PC-9 (cell line): ENCODE measurements around the gene STK32A. TPM values are rescaled to one million over a fixed set of nuclear protein-coding genes. Genes with fewer than 3 reads are reported as not detected.

Experiments
- BruUV-seq: library from RNA; stranded (reverse); fragments of 400-500 nt; replicated peaks from 2 replicates; lab custom pipeline; 2021; lab: Mats Ljungman, UMichigan
- CTCF ChIA-PET: fragments of 300-600 bp; sonication (Branson Sonifier 250); formaldehyde crosslinking; loops from one replicate; lab custom pipeline; 2022; ENCODE audit warnings: antibody characterized with exemption; lab: Charles Lee
- POLR2A ChIA-PET: fragments of 300-600 bp; sonication (Branson Sonifier 250); formaldehyde crosslinking; loops from one replicate; lab custom pipeline; 2022; ENCODE audit warnings: antibody characterized with exemption; ENCODE audit not compliant: unreplicated experiment; lab: Charles Lee
- DNase-seq, 2 experiments: peaks; one replicate each; pipeline versions ENCODE4 v3.0.0 to v3.0.0-alpha.2; 2015 to 2022; ENCODE audit warnings: mixed read lengths in 1 of 2
- H2AFZ ChIP-seq: fragments of 200-600 bp; sonication (generic); 2 replicates; pipeline ENCODE4 v1.8.1; 2017; ENCODE audit warnings: antibody characterized with exemption
- H3F3A ChIP-seq: fragments of 200-600 bp; sonication (generic); 2 replicates; pipeline ENCODE4 v1.8.1; 2017; ENCODE audit warnings: antibody characterized with exemption, mild to moderate bottlenecking, low read depth; ENCODE audit not compliant: insufficient read depth
- H3K27ac ChIP-seq: fragments of 200-600 bp; sonication (generic); 2 replicates; pipeline ENCODE4 v1.6.1; 2016; ENCODE audit warnings: mixed run types
- H3K27me3 ChIP-seq: fragments of 200-600 bp; sonication (generic); 2 replicates; pipeline ENCODE4 v1.6.1; 2016; ENCODE audit warnings: low read depth, mixed run types; ENCODE audit not compliant: insufficient read depth
- H3K36me3 ChIP-seq: fragments of 200-600 bp; sonication (generic); 2 replicates; pipeline ENCODE4 v1.6.1; 2016; ENCODE audit warnings: low read depth, mixed run types
- H3K4me1 ChIP-seq: fragments of 200-600 bp; sonication (generic); replicated peaks from 2 replicates; pipeline ENCODE4 v1.6.1; 2016; ENCODE audit warnings: mixed run types; ENCODE audit not compliant: insufficient read depth
- H3K4me2 ChIP-seq: fragments of 200-600 bp; sonication (generic); 2 replicates; pipeline ENCODE4 v1.6.1; 2017; ENCODE audit warnings: mixed run types
- H3K4me3 ChIP-seq: fragments of 200-600 bp; sonication (generic); 2 replicates; pipeline ENCODE4 v1.6.1; 2016; ENCODE audit warnings: mixed run types
- H3K79me2 ChIP-seq: fragments of 200-600 bp; sonication (generic); 2 replicates; pipeline ENCODE4 v1.6.1; 2017; ENCODE audit warnings: low read depth, mixed run types
- H3K9me2 ChIP-seq: fragments of 200-600 bp; sonication (generic); 2 replicates; pipeline ENCODE4 v1.8.1; 2017; ENCODE audit warnings: mild to moderate bottlenecking; ENCODE audit not compliant: insufficient read depth
- H3K9me3 ChIP-seq: fragments of 200-600 bp; sonication (generic); 2 replicates; pipeline ENCODE4 v1.8.1; 2016; ENCODE audit warnings: low read depth; ENCODE audit not compliant: insufficient read depth
- H4K20me1 ChIP-seq: fragments of 200-600 bp; sonication (generic); 2 replicates; pipeline ENCODE4 v1.8.1; 2017; ENCODE audit not compliant: insufficient read depth
- EZH2 ChIP-seq: fragments of 200-600 bp; sonication (generic); IDR thresholded peaks from 2 replicates; pipeline ENCODE4 v1.8.0; 2017; ENCODE audit warnings: antibody characterized with exemption, low read depth
- intact Hi-C: fragments of 100-400 bp; cut with micrococcal nuclease; formaldehyde crosslinking; loops from one replicate; pipeline ENCODE4 v1.10.0; 2022; ENCODE audit not compliant: unreplicated experiment
- total RNA-seq: library from RNA; stranded (reverse); gene quantifications from 2 replicates; pipeline ENCODE4 v1.2.3, GENCODE V29; 2021
- TF ChIP-seq, protein P1 (sequence below): fragments of 200-600 bp; sonication (generic); conservative IDR thresholded peaks from 2 replicates; pipeline ENCODE4 v1.6.1; 2017; ENCODE audit warnings: mixed run types, antibody characterized with exemption, mild to moderate bottlenecking, moderate library complexity

The STK32A gene
- total RNA-seq, 1 experiment from 2014 or later, result not detected

DNA sequence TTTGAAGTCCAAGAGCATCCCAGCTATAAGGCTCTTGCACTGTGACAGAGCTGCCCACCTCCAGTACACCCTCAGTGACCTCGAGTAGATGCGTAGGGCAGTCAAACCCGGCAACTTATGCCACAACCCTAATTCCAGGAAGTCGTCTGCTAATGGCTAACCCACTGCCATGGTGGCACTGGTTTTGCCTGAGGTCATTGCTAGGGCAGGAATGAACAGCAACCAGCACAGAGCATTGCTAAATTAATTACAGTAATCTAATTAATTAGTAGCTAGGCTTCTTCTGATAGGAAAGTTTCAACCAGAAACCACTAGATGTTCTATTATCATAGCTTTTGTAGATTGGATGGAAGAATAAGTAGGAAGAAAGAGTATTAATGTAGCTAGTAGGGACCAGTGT lies 152.3 kb downstream of the STK32A start:
- H3K79me2 ChIP-seq, result no peaks in the 10 kb centered on the region
- no peaks in the 10 kb centered on the region for H3K9me3 ChIP-seq
- no peaks in the 10 kb centered on the region for H3K9me2 ChIP-seq
- CTCF ChIA-PET, result no interaction called here
- H3K4me1 ChIP-seq, result no peaks in the 10 kb centered on the region
- no peak for DNase-seq
- H2AFZ ChIP-seq, result no peak overlapping the region
- TF ChIP-seq, protein P1, sequence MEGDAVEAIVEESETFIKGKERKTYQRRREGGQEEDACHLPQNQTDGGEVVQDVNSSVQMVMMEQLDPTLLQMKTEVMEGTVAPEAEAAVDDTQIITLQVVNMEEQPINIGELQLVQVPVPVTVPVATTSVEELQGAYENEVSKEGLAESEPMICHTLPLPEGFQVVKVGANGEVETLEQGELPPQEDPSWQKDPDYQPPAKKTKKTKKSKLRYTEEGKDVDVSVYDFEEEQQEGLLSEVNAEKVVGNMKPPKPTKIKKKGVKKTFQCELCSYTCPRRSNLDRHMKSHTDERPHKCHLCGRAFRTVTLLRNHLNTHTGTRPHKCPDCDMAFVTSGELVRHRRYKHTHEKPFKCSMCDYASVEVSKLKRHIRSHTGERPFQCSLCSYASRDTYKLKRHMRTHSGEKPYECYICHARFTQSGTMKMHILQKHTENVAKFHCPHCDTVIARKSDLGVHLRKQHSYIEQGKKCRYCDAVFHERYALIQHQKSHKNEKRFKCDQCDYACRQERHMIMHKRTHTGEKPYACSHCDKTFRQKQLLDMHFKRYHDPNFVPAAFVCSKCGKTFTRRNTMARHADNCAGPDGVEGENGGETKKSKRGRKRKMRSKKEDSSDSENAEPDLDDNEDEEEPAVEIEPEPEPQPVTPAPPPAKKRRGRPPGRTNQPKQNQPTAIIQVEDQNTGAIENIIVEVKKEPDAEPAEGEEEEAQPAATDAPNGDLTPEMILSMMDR, result no peak
- no peak for TF ChIP-seq EZH2
- POLR2A ChIA-PET, result no interaction called here
- BruUV-seq, result no TSS peak
- no peaks in the 10 kb centered on the region for H3F3A ChIP-seq
- no peaks in the 10 kb centered on the region for H4K20me1 ChIP-seq
- no peak overlapping the region for H3K4me2 ChIP-seq
- no peak overlapping the region for H3K27ac ChIP-seq
- intact Hi-C loops, result no loop called here
- H3K4me3 ChIP-seq, result no peak overlapping the region
- no peaks in the 10 kb centered on the region for H3K36me3 ChIP-seq
- peaks cover 6% of the 10 kb centered on the region; the same call in 1 of the 2 replicates for H3K27me3 ChIP-seq

DNA sequence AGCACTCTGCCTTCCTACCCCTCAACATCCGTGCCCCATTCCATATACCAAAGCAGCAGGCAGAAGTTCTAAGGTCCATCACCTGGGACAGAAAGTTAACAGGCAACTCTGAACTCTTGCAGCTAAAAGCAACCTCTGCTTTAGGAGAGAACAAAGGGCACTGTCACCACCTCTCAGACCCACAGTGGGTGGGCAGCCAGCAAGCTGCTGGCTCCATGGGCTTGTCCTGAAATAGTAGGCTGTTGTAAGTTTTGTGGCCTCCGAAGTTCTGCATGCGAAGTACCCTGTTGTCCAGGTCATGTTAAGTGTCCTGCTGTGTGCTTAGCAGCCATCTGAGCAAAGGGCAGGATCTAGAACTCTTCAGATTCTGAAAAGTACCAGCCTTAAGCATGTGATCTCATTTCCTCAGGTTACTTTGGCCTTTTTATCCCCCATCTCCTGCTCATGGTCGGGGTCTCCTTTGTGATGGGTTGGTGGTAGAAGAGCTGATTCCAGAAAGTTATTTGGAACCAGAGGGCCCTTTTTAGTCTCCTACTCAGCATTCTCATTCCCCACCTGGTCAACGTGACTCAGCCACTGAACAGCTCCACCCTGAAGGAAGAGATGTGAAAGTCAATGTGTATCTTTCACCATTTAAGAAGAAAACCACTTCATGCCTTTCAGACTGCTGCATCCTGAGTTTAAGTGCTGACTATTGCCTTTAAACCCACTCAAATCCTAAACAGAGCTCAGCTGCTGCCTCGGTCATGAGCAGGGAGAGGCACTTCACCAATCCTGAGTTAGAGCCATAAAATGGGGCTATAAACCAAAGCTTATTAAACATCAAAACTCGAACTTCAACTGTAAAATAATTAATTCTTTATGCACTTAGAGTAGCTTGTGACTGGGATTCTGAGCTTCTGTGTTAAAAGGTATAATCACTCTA lies 153.6 kb downstream of the STK32A start:
- Histone ChIP-seq H2AFZ (no peak overlapping the region), H3K4me3 (no peak overlapping the region), H3K9me3 (no peaks in the 10 kb centered on the region), H3K79me2 (no peaks in the 10 kb centered on the region), H3K4me2 (no peak overlapping the region), H3K36me3 (no peaks in the 10 kb centered on the region), H3K9me2 (no peaks in the 10 kb centered on the region), H3K27ac (no peak overlapping the region), H3K27me3 (peaks cover 6% of the 10 kb centered on the region; the same call in 1 of the 2 replicates), H4K20me1 (no peaks in the 10 kb centered on the region), H3F3A (no peaks in the 10 kb centered on the region), H3K4me1 (no peaks in the 10 kb centered on the region)
- ChIA-PET CTCF (no interaction called here), POLR2A (no interaction called here)
- no peak for TF ChIP-seq EZH2
- TF ChIP-seq, protein P1, result no peak
- intact Hi-C loops, result no loop called here
- no TSS peak for BruUV-seq
- no peak for DNase-seq

DNA sequence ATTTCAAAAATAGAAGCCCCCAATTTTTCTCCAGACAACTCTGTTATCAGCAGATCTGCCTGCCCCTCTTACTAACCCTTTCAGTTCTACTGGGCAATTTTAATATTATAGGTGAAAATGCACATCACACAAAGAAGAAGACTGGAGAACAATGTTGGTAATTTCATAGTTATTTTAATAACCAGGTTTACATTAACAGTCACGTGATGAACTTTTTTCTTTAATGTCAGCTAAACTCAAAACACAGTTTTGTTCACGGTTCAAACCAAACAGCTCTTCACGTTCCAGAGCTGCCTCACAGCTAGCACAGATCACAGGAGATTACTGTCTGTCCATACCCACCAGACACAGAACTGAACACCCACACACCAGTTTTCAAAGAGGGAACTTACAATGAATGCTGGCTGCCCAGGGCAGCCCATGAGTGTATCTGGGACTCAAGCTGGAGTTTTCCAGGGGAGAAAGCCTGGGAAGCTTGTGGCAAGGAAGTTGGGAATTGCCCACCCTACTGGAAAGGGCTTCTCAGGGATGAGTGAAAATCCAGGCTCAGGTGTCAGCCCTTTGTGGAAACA lies 155.9 kb downstream of the STK32A start:
- POLR2A ChIA-PET, result interaction anchor here (0.5 kb wide), 1 partner anchor 11 kb away, joined by 5 read pairs; no protein-coding TSS in a partner anchor
- intact Hi-C loops, result loop anchor here (10.0 kb wide), 1 partner anchor 184 kb away; no protein-coding TSS in a partner anchor

More for the DNA sequence above, 155.9 kb downstream of the STK32A start:
- no peaks in the 10 kb centered on the region for H3K4me1 ChIP-seq
- no peaks in the 10 kb centered on the region for H3K9me3 ChIP-seq
- 0 out of 2 replicates have a peak, but pooled peaks cover 4% of the 10 kb centered on the region for H3K9me2 ChIP-seq
- no peak overlapping the region for H3K4me2 ChIP-seq
- H3K36me3 ChIP-seq, result no peaks in the 10 kb centered on the region
- CTCF ChIA-PET, result interaction anchor here (0.6 kb wide), 1 partner anchor 169 kb away, joined by 3 read pairs; no protein-coding TSS in a partner anchor
- H3K27me3 ChIP-seq, result peaks cover 12% of the 10 kb centered on the region; the same call in 1 of the 2 replicates
- TF ChIP-seq, protein P1, result no peak
- DNase-seq, result no peak
- H2AFZ ChIP-seq, result no peak overlapping the region
- H3K4me3 ChIP-seq, result no peak overlapping the region
- no peaks in the 10 kb centered on the region for H4K20me1 ChIP-seq
- H3F3A ChIP-seq, result no peaks in the 10 kb centered on the region
- H3K79me2 ChIP-seq, result no peaks in the 10 kb centered on the region
- H3K27ac ChIP-seq, result no peak overlapping the region
- BruUV-seq, result no TSS peak
